HCEC 1CT (cell line): ENCODE data around the gene DIP2B.

Source experiments
- DNase-seq: peaks from one replicate; pipeline ENCODE4 v3.0.0-alpha.2; 2017

The DIP2B gene

GRCh38 chr12:50685641-50686040, 180.9 kb downstream of the DIP2B start:
- DNase-seq: no peak

- no peak for DNase-seq
These were observed 181.6 kb downstream of the DIP2B start for GRCh38 chr12:50686406-50686805.

GRCh38 chr12:50686976-50687375, 182.2 kb downstream of the DIP2B start:
- DNase-seq: no peak

- DNase-seq: no peak
These were observed 184.7 kb downstream of the DIP2B start for GRCh38 chr12:50689437-50689836.

- no peak for DNase-seq
These were observed 186.1 kb downstream of the DIP2B start for GRCh38 chr12:50690925-50691324.

GRCh38 chr12:50695961-50696360, 191.2 kb downstream of the DIP2B start:
- DNase-seq: no peak

GRCh38 chr12:50696931-50697330, 192.1 kb downstream of the DIP2B start:
- DNase-seq: no peak

GRCh38 chr12:50699154-50699553, 194.4 kb downstream of the DIP2B start:
- no peak for DNase-seq

- no peak for DNase-seq
These were observed 195.2 kb downstream of the DIP2B start for GRCh38 chr12:50699940-50700339.

GRCh38 chr12:50706606-50707005, 201.8 kb downstream of the DIP2B start:
- DNase-seq: no peak

GRCh38 chr12:50707396-50707795, 202.6 kb downstream of the DIP2B start:
- no peak for DNase-seq

GRCh38 chr12:50708631-50709030, 203.8 kb downstream of the DIP2B start:
- DNase-seq: no peak

GRCh38 chr12:50711121-50711520, 206.3 kb downstream of the DIP2B start:
- no peak for DNase-seq

- no peak for DNase-seq
These were observed 210.4 kb downstream of the DIP2B start for GRCh38 chr12:50715174-50715573.

- no peak for DNase-seq
These were observed 214.0 kb downstream of the DIP2B start for GRCh38 chr12:50718760-50719159.

- peak; percentile 43 for DNase-seq
These were observed 215.3 kb downstream of the DIP2B start for GRCh38 chr12:50720085-50720484.

GRCh38 chr12:50720501-50720900, 215.7 kb downstream of the DIP2B start:
- no peak for DNase-seq

- DNase-seq: no peak
These were observed 219.1 kb downstream of the DIP2B start for GRCh38 chr12:50723865-50724264.

GRCh38 chr12:50725011-50725942, 220.5 kb downstream of the DIP2B start:
- DNase-seq: peak; percentile 2

GRCh38 chr12:50727466-50727865, 222.7 kb downstream of the DIP2B start:
- DNase-seq: no peak

GRCh38 chr12:50728417-50728816, 223.6 kb downstream of the DIP2B start:
- DNase-seq: no peak

GRCh38 chr12:50728841-50729240, 224.1 kb downstream of the DIP2B start:
- DNase-seq: no peak

GRCh38 chr12:50732591-50732990, 227.8 kb downstream of the DIP2B start:
- peak; percentile 95 for DNase-seq

- no peak for DNase-seq
These were observed 228.9 kb downstream of the DIP2B start for GRCh38 chr12:50733706-50734105.
